Testis (tissue), 2 donors: ENCODE results near the gene STK33.

Experiments used
- POLR2A ChIP-seq: fragments of 450-650 bp; IDR thresholded peaks from one replicate; pipeline ENCODE4 v1.6.1; 2017; ENCODE audit warnings: antibody characterized with exemption, mild to moderate bottlenecking, moderate library complexity
- TF ChIP-seq, protein P1 (sequence below), 3 experiments: fragments of 450-650 bp in 2 of 3; fragments of 200-600 bp in 1 of 3; sonication (generic) in 1 of 3; IDR thresholded peaks; one replicate each; pipeline ENCODE4 v1.5.1; 2016 to 2019; ENCODE audit warnings: antibody characterized with exemption in 3 of 3, mild to moderate bottlenecking in 2 of 3, moderate library complexity in 1 of 3

- TF ChIP-seq, protein P1, sequence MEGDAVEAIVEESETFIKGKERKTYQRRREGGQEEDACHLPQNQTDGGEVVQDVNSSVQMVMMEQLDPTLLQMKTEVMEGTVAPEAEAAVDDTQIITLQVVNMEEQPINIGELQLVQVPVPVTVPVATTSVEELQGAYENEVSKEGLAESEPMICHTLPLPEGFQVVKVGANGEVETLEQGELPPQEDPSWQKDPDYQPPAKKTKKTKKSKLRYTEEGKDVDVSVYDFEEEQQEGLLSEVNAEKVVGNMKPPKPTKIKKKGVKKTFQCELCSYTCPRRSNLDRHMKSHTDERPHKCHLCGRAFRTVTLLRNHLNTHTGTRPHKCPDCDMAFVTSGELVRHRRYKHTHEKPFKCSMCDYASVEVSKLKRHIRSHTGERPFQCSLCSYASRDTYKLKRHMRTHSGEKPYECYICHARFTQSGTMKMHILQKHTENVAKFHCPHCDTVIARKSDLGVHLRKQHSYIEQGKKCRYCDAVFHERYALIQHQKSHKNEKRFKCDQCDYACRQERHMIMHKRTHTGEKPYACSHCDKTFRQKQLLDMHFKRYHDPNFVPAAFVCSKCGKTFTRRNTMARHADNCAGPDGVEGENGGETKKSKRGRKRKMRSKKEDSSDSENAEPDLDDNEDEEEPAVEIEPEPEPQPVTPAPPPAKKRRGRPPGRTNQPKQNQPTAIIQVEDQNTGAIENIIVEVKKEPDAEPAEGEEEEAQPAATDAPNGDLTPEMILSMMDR (IDR thresholded peaks at IDR 0.05), result no peak
- no peak for TF ChIP-seq POLR2A
Observed at GRCh38 chr11:8624698-8625097, 30.7 kb upstream of the STK33 start.
